Measurements from ENCODE around the gene NYAP1.
A peak's percentile ranks its signal among the peaks of the same experiment; 100 is the strongest.

Gene NYAP1

DNA sequence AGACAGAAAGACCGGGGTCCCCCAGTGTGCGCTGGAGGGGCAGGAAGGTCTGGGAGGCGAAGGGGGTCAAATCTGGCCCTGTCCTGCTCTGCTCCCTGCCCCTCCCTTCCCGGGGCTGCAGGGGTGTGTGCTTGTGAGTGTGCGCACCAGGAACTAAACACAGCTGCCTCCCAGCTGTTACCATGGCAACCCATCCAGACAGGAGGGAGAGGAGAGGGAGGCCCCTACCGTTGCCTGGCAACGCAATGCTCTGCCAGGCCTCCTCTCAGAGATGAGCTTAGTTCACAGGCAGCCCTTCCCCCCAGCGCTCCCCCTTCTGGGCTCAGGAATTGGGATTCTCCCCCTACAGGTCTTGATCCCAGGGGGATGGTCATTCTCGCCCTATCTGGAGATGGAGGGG, 6.1 kb downstream of the NYAP1 start:
- H3K36me3 Mint-ChIP-seq (ENCODE audit: low read depth): peaks cover 7% of the 10 kb centered on the region
- peak overlapping the region; percentile 4 to 60 (median 59) for H3K27ac Mint-ChIP-seq
- TF ChIP-seq, protein P1, sequence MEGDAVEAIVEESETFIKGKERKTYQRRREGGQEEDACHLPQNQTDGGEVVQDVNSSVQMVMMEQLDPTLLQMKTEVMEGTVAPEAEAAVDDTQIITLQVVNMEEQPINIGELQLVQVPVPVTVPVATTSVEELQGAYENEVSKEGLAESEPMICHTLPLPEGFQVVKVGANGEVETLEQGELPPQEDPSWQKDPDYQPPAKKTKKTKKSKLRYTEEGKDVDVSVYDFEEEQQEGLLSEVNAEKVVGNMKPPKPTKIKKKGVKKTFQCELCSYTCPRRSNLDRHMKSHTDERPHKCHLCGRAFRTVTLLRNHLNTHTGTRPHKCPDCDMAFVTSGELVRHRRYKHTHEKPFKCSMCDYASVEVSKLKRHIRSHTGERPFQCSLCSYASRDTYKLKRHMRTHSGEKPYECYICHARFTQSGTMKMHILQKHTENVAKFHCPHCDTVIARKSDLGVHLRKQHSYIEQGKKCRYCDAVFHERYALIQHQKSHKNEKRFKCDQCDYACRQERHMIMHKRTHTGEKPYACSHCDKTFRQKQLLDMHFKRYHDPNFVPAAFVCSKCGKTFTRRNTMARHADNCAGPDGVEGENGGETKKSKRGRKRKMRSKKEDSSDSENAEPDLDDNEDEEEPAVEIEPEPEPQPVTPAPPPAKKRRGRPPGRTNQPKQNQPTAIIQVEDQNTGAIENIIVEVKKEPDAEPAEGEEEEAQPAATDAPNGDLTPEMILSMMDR (IDR thresholded peaks at IDR 0.05; ENCODE audit: unreplicated experiment in 3 of 3): no peak
- no peaks in the 10 kb centered on the region for H3K9me3 Mint-ChIP-seq
- peak overlapping the region in 2 of 3 experiments; percentile 34 to 49 for H3K4me3 Mint-ChIP-seq
- H3K4me1 Mint-ChIP-seq: peaks cover 26% of the 10 kb centered on the region
- H3K27me3 Mint-ChIP-seq (ENCODE audit: low read depth): peaks cover 20% of the 10 kb centered on the region

DNA sequence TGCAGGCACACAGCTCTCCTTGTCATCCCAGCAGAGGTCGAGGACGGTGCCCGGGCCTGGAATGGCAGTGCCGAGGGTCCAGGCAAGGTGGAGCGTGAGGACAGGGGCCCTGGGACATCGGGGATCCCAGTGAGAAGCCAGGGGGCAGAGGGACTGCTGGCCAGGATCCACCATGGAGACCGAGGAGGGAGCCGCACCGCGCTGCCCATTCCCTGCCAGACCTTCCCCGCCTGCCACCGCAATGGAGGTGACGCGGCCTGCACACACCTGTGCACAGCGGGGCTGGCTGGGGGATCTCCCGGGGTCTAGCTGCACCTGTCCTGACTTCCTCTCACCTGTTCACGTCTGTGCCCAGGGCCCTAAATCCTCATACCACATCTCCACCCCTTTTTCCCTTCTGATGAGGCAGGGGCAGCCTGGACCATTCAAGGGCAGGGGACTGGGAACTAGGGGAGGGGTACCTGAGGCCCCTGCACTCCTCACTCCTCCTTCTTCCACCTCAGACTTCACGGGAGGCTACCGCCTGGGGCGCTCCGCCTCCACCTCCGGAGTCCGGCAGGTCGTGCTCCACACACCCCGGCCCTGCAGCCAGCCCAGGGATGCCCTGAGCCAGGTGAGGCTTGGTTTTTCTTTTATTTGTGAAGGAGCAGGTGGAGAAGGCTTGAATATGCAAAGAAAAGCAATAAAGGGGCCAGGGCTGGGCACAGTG, 6.9 kb downstream of the NYAP1 start:
- peak overlapping the region in 1 of 3 experiments; percentile 60 for H3K27ac Mint-ChIP-seq
- no peak overlapping the region for H3K4me3 Mint-ChIP-seq
- H3K4me1 Mint-ChIP-seq: peaks cover 23% of the 10 kb centered on the region
- TF ChIP-seq, protein P1 (IDR thresholded peaks at IDR 0.05; ENCODE audit: unreplicated experiment in 3 of 3): no peak
- H3K36me3 Mint-ChIP-seq (ENCODE audit: low read depth): peaks cover 14% of the 10 kb centered on the region
- peaks cover 21% of the 10 kb centered on the region for H3K27me3 Mint-ChIP-seq (ENCODE audit: low read depth)
- H3K9me3 Mint-ChIP-seq: no peaks in the 10 kb centered on the region

DNA sequence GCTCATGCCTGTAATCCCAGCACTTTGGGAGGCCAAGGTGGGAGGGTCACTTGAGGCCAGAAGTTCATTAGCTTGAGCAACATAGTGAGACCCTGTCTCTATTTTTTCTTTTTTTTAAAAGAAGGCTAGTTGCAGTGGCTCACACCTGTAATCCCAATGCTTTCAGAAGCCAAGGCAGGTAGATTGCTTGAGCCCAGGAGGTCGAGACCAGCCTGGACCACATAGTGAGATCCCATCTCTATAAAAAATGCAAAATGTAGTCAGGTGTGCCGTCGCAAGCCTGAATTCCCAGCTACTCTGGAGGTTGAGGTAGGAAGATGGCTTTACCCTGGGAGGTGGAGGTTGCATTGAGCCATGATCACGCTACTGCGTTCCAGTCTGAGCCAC, 7.5 kb downstream of the NYAP1 start:
- no peaks in the 10 kb centered on the region for H3K9me3 Mint-ChIP-seq
- peaks cover 18% of the 10 kb centered on the region for H3K4me1 Mint-ChIP-seq
- H3K27me3 Mint-ChIP-seq (ENCODE audit: low read depth): peaks cover 22% of the 10 kb centered on the region
- H3K36me3 Mint-ChIP-seq (ENCODE audit: low read depth): peaks cover 17% of the 10 kb centered on the region
- TF ChIP-seq, protein P1 (IDR thresholded peaks at IDR 0.05; ENCODE audit: unreplicated experiment in 3 of 3): no peak
- peak overlapping the region in 1 of 3 experiments; percentile 51 for H3K4me3 Mint-ChIP-seq
- no peak overlapping the region for H3K27ac Mint-ChIP-seq

DNA sequence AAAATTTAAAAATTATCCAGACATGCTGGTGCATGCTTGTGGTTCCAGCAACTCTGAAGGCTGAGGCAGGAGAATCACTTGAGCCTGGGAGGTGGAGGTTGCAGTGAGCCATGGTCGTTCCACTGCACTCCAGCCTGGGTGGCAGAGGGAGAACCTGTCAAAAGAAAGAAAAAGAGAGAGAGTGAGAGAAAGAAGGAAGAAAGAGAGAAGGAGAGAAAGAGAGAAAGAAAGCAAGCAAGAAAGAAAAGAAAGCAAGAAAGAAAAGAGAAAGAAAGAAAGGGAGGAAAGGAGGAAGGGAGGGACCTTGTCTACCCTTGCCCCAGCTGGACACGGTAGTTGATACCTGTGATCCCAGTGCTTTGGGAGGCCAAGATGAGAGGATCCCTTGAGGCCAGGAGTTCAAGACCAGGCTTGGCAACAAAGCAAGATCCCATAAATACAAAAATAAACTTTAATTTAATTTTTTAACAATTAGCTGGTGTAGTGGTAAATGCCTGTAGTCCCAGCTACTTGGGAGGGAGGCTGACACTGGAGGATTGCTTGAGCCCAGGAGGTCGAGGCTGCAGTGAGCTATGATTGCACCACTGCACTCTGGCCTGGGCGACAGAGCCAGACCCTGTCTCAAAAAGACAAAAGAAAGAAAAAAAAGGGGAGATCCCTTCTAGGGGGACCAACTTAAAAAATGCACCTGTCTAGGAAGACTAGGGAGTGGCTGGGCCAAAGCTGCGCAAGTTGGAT, 9.2 kb downstream of the NYAP1 start:
- Mint-ChIP-seq H3K27ac (peak overlapping the region in 1 of 3 experiments; percentile 74), H3K4me3 (peak overlapping the region; percentile 62 to 72 (median 70))

DNA sequence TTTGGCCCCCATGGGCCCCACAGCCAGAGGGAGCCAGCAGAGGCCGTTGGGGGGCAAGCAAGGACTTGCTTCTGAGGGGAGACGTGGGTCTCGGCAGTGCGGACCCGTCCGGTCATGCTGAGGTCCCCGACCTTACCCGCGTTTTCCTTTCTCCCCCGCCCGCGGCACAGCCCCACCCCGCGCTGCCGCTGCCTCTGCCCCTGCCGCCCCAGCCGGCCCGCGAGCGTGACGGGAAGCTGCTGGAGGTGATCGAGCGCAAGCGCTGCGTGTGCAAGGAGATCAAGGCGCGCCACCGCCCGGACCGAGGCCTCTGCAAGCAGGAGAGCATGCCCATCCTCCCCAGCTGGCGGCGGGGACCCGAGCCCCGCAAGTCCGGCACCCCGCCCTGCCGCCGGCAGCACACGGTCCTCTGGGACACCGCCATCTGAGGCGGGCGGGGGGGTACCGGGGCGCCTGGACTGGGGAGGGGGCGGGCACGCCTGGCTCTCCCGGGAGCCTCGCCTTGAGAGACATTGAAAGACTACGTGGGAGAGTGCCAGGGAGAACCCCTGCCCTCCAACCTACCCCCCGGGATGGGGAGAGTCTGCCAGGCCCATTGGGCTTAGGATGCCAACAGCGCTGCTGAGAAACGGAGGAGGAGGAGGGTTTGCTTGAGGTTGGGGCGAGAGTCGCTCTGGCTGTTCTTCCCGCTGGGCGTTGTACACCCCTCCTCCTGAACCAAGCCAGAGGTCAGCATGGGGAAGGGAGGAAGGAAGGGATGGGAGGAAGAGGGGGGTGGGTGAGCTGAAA, 9.9 kb downstream of the NYAP1 start:
- TF ChIP-seq, protein P1 (IDR thresholded peaks at IDR 0.05; ENCODE audit: unreplicated experiment in 3 of 3): no peak
- Mint-ChIP-seq H3K9me3 (no peaks in the 10 kb centered on the region), H3K4me1 (peaks cover 18% of the 10 kb centered on the region), H3K27ac (peak overlapping the region in 1 of 3 experiments; percentile 48), H3K36me3 (ENCODE audit: low read depth) (peaks cover 19% of the 10 kb centered on the region), H3K27me3 (ENCODE audit: low read depth) (peaks cover 25% of the 10 kb centered on the region), H3K4me3 (peak overlapping the region in 2 of 3 experiments; percentile 70 to 72)

More for the DNA sequence above, 9.2 kb downstream of the NYAP1 start:
- no peaks in the 10 kb centered on the region for H3K9me3 Mint-ChIP-seq
- peaks cover 19% of the 10 kb centered on the region for H3K36me3 Mint-ChIP-seq (ENCODE audit: low read depth)
- H3K27me3 Mint-ChIP-seq (ENCODE audit: low read depth): peaks cover 25% of the 10 kb centered on the region
- peaks cover 18% of the 10 kb centered on the region for H3K4me1 Mint-ChIP-seq
- TF ChIP-seq, protein P1 (IDR thresholded peaks at IDR 0.05; ENCODE audit: unreplicated experiment in 3 of 3): no peak
